Measurements from ENCODE around the gene IL15RA. TPM values are rescaled to one million over a fixed set of nuclear protein-coding genes. Genes with fewer than 3 reads are reported as not detected.

Gene IL15RA
- total and polyA plus RNA-seq, 10 of the 15 experiments (the other 5 are each of a cell fraction or from before 2014, with no cell fraction given), result 2.0 to 14.8 (median 12.1) TPM

GRCh38 chr10:6009150-6009549 is 31.8 kb upstream of the IL15RA start:
- H3K4me3 ChIP-seq, result no peak overlapping the region
- H3K27me3 ChIP-seq (replicated peaks in 1 of 2; ENCODE audit: control insufficient read depth in 2 of 2, insufficient read depth in 2 of 2, low read length in 1 of 2), result no peaks in the 10 kb centered on the region
- no peaks in the 10 kb centered on the region for H4K20me1 ChIP-seq (ENCODE audit: control insufficient read depth, insufficient read depth)
- ChIA-PET POLR2A (interaction anchor here (0.7 kb wide), 1 partner anchor 115 kb away, joined by 3 read pairs; no protein-coding TSS in a partner anchor), RAD21 (ENCODE audit: unreplicated experiment) (interaction anchor here (0.9 kb wide), 1 partner anchor 63 kb away, joined by 3 read pairs; no protein-coding TSS in a partner anchor), SMC1A (ENCODE audit: uncharacterized antibody, unreplicated experiment) (no interaction called here), CTCF (interaction anchor here (0.6 to 5.4 kb wide), 2 partner anchors 32 to 78 kb away, joined by 3 to 24 read pairs; no protein-coding TSS in a partner anchor)
- no peaks in the 10 kb centered on the region for H3K36me3 ChIP-seq (ENCODE audit: control insufficient read depth in 2 of 2, insufficient read depth in 2 of 2, low read length in 1 of 2)
- in situ Hi-C loops (cut with MboI) (no loop called here), intact Hi-C loops (cut with micrococcal nuclease; ENCODE audit: unreplicated experiment) (no loop called here)
- no peak overlapping the region for H3K27ac ChIP-seq (ENCODE audit: control insufficient read depth, insufficient read depth)
- FAIRE-seq, result no peak
- DNase-seq (ENCODE audit: low read depth, low spot score), result no peak
- ATAC-seq, result peak; percentile 53
- no peak overlapping the region for H3K9ac ChIP-seq (ENCODE audit: control insufficient read depth, insufficient read depth, low read length)
- TF ChIP-seq RCOR1 (conservative IDR thresholded peaks at IDR 0.05; ENCODE audit: low read depth, low read length), result no peak
- no peak for TF ChIP-seq BCL11A (IDR thresholded peaks at IDR 0.05; ENCODE audit: low read depth, low read length)
- peak in 1 of 2 experiments; percentile 17; a peak in 1 of 4 replicates for TF ChIP-seq IKZF2 (IDR thresholded peaks at IDR 0.05)
- TF ChIP-seq, protein P1, sequence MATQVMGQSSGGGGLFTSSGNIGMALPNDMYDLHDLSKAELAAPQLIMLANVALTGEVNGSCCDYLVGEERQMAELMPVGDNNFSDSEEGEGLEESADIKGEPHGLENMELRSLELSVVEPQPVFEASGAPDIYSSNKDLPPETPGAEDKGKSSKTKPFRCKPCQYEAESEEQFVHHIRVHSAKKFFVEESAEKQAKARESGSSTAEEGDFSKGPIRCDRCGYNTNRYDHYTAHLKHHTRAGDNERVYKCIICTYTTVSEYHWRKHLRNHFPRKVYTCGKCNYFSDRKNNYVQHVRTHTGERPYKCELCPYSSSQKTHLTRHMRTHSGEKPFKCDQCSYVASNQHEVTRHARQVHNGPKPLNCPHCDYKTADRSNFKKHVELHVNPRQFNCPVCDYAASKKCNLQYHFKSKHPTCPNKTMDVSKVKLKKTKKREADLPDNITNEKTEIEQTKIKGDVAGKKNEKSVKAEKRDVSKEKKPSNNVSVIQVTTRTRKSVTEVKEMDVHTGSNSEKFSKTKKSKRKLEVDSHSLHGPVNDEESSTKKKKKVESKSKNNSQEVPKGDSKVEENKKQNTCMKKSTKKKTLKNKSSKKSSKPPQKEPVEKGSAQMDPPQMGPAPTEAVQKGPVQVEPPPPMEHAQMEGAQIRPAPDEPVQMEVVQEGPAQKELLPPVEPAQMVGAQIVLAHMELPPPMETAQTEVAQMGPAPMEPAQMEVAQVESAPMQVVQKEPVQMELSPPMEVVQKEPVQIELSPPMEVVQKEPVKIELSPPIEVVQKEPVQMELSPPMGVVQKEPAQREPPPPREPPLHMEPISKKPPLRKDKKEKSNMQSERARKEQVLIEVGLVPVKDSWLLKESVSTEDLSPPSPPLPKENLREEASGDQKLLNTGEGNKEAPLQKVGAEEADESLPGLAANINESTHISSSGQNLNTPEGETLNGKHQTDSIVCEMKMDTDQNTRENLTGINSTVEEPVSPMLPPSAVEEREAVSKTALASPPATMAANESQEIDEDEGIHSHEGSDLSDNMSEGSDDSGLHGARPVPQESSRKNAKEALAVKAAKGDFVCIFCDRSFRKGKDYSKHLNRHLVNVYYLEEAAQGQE (IDR thresholded peaks at IDR 0.05; ENCODE audit: low read depth, low read length), result no peak
- no peak for TF ChIP-seq FOS (IDR thresholded peaks at IDR 0.05; ENCODE audit: borderline replicate concordance, extremely low read depth, insufficient read length)
- TF ChIP-seq, protein P2, sequence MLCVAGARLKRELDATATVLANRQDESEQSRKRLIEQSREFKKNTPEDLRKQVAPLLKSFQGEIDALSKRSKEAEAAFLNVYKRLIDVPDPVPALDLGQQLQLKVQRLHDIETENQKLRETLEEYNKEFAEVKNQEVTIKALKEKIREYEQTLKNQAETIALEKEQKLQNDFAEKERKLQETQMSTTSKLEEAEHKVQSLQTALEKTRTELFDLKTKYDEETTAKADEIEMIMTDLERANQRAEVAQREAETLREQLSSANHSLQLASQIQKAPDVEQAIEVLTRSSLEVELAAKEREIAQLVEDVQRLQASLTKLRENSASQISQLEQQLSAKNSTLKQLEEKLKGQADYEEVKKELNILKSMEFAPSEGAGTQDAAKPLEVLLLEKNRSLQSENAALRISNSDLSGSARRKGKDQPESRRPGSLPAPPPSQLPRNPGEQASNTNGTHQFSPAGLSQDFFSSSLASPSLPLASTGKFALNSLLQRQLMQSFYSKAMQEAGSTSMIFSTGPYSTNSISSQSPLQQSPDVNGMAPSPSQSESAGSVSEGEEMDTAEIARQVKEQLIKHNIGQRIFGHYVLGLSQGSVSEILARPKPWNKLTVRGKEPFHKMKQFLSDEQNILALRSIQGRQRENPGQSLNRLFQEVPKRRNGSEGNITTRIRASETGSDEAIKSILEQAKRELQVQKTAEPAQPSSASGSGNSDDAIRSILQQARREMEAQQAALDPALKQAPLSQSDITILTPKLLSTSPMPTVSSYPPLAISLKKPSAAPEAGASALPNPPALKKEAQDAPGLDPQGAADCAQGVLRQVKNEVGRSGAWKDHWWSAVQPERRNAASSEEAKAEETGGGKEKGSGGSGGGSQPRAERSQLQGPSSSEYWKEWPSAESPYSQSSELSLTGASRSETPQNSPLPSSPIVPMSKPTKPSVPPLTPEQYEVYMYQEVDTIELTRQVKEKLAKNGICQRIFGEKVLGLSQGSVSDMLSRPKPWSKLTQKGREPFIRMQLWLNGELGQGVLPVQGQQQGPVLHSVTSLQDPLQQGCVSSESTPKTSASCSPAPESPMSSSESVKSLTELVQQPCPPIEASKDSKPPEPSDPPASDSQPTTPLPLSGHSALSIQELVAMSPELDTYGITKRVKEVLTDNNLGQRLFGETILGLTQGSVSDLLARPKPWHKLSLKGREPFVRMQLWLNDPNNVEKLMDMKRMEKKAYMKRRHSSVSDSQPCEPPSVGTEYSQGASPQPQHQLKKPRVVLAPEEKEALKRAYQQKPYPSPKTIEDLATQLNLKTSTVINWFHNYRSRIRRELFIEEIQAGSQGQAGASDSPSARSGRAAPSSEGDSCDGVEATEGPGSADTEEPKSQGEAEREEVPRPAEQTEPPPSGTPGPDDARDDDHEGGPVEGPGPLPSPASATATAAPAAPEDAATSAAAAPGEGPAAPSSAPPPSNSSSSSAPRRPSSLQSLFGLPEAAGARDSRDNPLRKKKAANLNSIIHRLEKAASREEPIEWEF (IDR thresholded peaks at IDR 0.05; ENCODE audit: insufficient replicate concordance, low read depth, low read length), result peak; percentile 18
- 3% methylated on average over 2 of the region's 2 CpGs for WGBS (ENCODE audit: insufficient coverage, insufficient replicate concordance, low lambda C conversion rate, missing lambda C conversion rate)
- no peak overlapping the region for H2AFZ ChIP-seq (ENCODE audit: control insufficient read depth, low read depth, low read length)
- no peaks in the 10 kb centered on the region for H3K79me2 ChIP-seq (ENCODE audit: control insufficient read depth, insufficient read depth, low read length)
- no TSS peak for BruUV-seq (replicated peaks)
- no peaks in the 10 kb centered on the region for H3K4me1 ChIP-seq (ENCODE audit: control insufficient read depth, insufficient read depth, low read length)
- no peak overlapping the region for H3K4me2 ChIP-seq (ENCODE audit: control insufficient read depth, insufficient read depth)
- H3K9me3 ChIP-seq (replicated peaks; ENCODE audit: control insufficient read depth, insufficient read depth, low read length), result peaks cover 5% of the 10 kb centered on the region; the same call in 2 of the 3 replicates

Measured in GM12878 (cell line).